OCI-LY1 (cell line): ENCODE results near the gene ASIC3.

ENCODE experiments used
- CTCF ChIP-seq: fragments of 200-600 bp; sonication (generic), shearing (Covaris generic); IDR thresholded peaks from 2 replicates; pipeline ENCODE4 v1.5.1; 2017; ENCODE audit warnings: mild to moderate bottlenecking, antibody characterized with exemption, low read length, moderate library complexity, mixed read lengths
- EZH2 ChIP-seq: fragments of 200-600 bp; sonication (generic), shearing (Covaris generic); IDR thresholded peaks from 2 replicates; pipeline ENCODE4 v1.8.0; 2017; ENCODE audit warnings: borderline replicate concordance, mixed run types, mild to moderate bottlenecking, antibody characterized with exemption, low read length, moderate library complexity, mixed read lengths

DNA sequence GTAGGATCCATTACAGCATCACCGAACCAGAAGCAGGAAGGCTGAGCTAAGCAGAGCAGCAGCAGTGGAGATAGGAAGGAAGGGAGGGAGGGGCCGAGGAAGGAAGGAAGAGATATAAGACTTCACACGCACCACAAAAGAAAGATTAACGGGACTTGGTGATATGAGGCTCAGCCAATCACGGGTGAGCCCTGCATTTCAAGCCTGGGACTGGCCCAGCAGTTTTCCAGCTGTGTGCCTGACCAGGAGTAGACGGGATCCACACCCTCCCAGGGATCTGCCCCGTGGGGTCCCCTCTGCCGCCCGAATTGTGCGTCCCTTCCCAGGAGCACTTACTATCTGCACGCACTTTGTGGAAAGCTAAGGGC, 40.2 kb upstream of the ASIC3 start:
- no peak for TF ChIP-seq EZH2
- no peak for TF ChIP-seq CTCF
